Activated T-cell treated with anti-CD3 and anti-CD28 coated beads, Interleukin-2, amount 50 U/mL, for 48 hours (primary cell): ENCODE data around the gene KCNT2.

Experiments
- DNase-seq, 2 experiments: peaks; one replicate each; pipeline ENCODE4 v3.0.0-alpha.2; 2020

The KCNT2 gene

DNA sequence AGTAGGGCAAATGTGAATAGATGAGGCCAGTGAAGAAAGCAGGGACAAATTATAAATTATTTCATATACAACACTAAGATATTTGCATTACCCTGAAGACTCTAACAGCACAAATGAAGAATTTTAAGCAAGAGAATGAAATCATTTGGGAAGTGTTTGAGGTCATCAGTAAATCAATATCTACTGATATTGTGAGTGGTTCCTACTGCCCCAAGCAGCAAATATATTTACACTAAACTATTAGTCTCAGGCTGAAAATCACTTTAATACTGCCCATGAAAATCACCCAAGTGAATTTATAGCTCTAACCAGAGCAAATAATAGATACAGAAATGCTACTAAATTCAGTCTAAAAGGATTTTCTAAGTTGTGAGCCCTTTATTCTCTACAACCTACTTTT lies 163.6 kb downstream of the KCNT2 start:
- no peak for DNase-seq

DNA sequence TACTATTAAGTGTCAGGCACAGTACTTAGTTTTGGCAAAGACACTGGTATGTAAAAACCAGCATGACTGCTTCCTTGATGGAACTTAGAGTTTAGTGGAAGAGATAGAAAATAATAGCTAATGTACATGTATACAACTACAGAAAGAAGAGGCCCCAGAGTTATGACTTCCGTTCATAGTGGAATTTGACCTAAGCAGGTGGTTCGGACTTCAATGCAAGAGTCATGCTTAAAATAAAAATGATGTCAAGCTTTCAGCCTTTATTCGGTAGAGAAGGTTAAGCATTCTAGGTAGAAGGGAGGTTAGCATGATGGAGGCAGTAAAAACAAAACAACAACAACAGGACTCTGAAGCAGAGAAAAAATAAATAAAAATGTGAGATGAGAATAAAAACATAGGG lies 165.9 kb downstream of the KCNT2 start:
- DNase-seq = no peak

DNA sequence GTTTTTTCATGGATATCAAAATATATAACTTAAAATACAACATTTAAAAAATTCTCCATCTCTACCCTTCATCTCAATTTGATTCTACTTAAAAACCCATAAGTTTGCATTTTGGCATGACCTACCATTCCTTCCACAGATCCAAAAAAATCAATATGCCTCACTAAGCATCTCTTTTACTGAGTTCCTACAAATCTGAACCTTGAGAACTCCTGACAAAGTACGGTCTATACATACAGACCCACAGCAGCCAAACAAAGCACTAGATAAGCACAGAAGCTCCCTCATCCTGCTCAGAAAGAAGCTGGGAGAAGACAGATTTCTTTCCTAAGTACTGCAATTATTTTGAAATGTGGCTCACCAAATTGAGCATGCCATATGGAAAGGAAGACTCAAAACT lies 167.5 kb downstream of the KCNT2 start:
- DNase-seq = no peak

DNA sequence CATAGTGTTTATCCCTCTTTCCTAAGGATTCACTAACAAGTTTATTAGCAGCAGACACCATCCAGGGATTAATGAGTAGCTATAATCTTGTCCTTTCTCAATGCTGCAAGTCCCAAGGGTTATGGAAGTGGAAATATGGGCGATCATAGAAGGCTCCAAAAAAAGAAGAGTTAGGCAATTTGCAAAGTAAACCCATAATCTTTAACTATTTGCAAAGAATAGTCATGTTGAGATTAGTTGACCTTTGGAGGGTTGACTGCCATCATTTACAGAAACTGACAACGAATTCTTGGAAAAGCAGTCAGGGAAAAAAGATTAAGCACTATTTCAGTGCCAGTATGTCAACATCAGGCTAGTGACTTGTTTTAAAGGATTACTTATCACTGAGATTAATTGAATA lies 169.9 kb downstream of the KCNT2 start:
- DNase-seq = no peak

DNA sequence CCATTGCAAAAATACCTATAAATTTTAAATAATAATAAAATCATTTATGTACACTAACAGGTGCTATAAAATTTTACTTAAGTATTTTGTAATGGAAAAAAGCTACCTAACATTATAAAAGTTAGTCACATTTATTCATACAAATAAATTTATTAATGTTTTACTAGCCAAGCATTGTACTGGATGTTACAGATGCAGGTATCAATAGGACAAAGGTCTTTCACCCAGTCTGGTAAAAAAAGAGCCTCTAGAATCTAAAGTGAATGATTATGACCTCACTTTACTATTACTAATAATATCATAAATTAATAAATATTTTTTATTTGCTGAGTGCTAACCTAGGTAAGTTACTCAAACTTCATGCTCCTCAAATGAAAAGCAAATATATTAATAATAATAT lies 170.6 kb downstream of the KCNT2 start:
- no peak for DNase-seq

GRCh38 chr1:196433000-196433399 lies 175.2 kb downstream of the KCNT2 start:
- DNase-seq = no peak

- no peak for DNase-seq
These were observed 180.1 kb downstream of the KCNT2 start for GRCh38 chr1:196427976-196428734.

DNA sequence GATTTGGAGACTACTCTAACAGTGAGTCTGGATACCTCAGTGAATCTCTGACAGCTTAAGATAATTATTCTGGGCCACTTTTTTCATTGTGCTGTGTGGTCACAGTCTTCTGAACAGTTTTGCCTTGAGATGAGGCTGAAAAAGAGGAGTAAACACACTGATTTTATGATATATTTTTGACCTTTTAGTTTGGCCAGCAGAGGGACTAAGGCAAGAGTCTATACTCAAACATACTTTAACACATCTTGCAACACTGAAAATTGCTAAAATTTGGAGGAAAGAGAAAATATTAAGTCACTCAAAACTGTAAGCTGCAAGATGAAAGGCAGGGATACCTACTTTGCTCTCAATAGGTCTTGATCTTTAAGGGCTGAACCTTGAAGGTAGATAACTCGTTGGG lies 182.7 kb downstream of the KCNT2 start:
- DNase-seq = no peak

DNA sequence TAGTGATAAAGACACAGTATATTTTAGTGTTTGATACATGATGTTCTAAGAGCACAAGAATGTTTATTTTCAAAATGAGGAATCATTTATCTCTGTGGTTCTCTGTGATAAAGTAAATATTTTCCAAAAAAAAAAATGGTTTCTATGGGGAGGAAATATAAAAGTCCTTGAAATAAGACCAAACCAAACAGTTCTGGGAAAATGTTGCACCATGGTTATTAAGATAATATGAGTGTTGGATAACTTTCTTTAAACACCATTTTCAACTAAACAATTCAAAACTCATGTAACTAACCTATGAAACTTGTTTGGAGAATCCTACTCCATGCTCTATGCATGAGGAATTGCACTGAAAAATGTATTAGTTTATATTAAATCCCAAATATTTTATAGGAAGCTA lies 184.6 kb downstream of the KCNT2 start:
- DNase-seq = no peak

DNA sequence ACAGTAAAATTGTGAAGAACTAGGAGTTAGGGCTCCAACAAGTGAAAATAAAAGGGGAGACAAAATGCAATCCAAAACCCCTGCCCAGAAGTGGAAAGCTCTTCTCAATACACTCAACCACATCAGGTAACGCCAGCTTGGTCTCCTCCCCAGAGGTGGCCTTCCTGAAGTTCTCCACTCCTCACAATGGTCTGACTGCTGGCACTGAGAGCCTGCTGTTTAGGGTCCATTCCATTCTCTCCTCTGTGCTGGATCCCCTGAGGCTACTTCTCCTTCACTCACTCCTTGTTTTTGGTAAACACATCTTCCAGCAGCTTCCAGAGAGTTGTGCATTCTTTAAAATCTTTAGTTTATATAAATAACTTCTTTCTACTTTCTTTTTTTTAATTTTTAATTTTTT lies 189.5 kb downstream of the KCNT2 start:
- no peak for DNase-seq

- no peak for DNase-seq
These were observed 192.3 kb downstream of the KCNT2 start for GRCh38 chr1:196415978-196416377.

GRCh38 chr1:196412326-196412725 lies 195.9 kb downstream of the KCNT2 start:
- DNase-seq = no peak

GRCh38 chr1:196410768-196411167 lies 197.5 kb downstream of the KCNT2 start:
- DNase-seq = no peak

- no peak for DNase-seq
These were observed 198.7 kb downstream of the KCNT2 start for GRCh38 chr1:196409586-196409985.

- no peak for DNase-seq
These were observed 200.7 kb downstream of the KCNT2 start for GRCh38 chr1:196407358-196408051.

DNA sequence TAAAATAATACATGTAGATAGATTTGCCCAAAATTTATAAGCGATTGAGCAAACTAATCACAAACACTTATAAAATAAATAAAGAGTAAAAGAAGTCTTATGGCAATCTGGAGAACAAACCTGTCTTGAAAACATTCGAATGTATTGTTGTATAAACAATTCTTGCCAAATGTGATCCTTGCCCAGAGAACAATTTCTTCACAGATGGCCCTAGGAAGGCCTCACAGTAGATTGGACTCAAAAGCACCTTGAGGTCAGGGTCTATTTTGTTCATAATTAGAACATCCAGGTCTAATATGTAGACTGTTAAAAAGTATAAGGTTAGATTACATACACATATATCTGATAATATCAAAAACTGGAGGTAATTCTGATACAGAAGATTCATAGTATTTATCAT lies 202.4 kb downstream of the KCNT2 start:
- no peak for DNase-seq

- DNase-seq = no peak
These were observed 204.2 kb downstream of the KCNT2 start for GRCh38 chr1:196403803-196404690.

- DNase-seq = no peak
These were observed 206.3 kb downstream of the KCNT2 start for GRCh38 chr1:196401891-196402290.

- DNase-seq = no peak
These were observed 206.8 kb downstream of the KCNT2 start for GRCh38 chr1:196401452-196401833.

- no peak for DNase-seq
These were observed 207.5 kb downstream of the KCNT2 start for GRCh38 chr1:196400478-196401451.

DNA sequence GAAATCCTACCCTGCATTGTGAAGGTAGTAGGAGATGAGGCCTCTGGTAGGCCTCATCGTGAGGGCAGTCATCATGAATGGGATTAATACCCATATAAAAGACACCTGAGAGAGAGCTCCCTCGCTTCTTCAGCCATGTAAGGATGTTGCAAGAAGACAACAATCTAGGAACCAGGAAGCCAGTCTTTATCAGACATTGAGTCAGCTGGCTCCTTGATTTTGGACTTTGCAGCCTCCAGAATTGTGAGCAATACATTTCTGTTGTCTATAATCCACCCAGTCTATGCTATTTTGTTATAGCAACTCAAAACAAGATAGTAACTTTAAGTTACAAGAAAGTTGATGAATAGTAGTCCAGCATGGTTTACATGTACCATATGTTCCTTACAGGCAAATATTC lies 208.5 kb downstream of the KCNT2 start:
- no peak for DNase-seq

DNA sequence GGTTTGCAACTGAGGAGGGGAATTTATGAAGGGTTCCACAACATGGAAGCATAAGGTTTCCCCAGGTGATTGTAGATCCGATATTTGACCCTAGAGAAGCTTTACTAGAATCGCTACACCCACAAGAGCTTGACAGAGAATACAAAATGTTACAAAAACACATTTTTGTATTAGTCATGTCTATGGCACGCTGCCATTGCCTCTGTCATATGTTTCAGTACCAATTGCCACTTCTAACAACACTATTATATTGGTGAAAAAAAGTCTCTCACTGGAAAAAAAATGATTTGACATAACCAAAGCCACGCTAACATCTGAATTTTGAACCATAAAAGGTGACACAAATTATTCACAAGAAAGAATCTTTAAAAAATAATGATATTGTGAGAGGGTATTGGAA lies 214.5 kb downstream of the KCNT2 start:
- no peak for DNase-seq
